GM21717 (cell line): Measurements from ENCODE around the gene RAPGEFL1.
"Not testable (repeated sequence)": the region's sequence is repeated elsewhere in the genome, so short reads cannot be mapped to it uniquely, and the experiment has no call there.

Source experiments
- ATAC-seq: cut with Tn5 transposase; IDR thresholded peaks from one replicate; pipeline ENCODE4 v1.9.1; 2021; ENCODE audit warnings: mild to moderate bottlenecking, moderate library complexity; ENCODE audit not compliant: unreplicated experiment

Gene RAPGEFL1

GRCh38 chr17:40206193-40206592, 28.9 kb downstream of the RAPGEFL1 start:
- ATAC-seq, result not testable (repeated sequence)

GRCh38 chr17:40209404-40210093, 32.3 kb downstream of the RAPGEFL1 start:
- no peak for ATAC-seq

GRCh38 chr17:40213914-40214313, 36.6 kb downstream of the RAPGEFL1 start:
- ATAC-seq, result not testable (repeated sequence)

- no peak for ATAC-seq
Observed at GRCh38 chr17:40218006-40218739, 40.9 kb downstream of the RAPGEFL1 start.

- ATAC-seq, result peak; percentile 77
Observed at GRCh38 chr17:40218740-40219593, 41.7 kb downstream of the RAPGEFL1 start, which contains the start of gene WIPF2. WIPF2 (plus strand) TSS chr17:40219304; CDS start chr17:40256460, 37,156 bp downstream.

- ATAC-seq, result no peak
Observed at GRCh38 chr17:40219594-40220338, 42.5 kb downstream of the RAPGEFL1 start.

GRCh38 chr17:40224718-40225550, 47.7 kb downstream of the RAPGEFL1 start:
- ATAC-seq, result no peak

- not testable (repeated sequence) for ATAC-seq
Observed at GRCh38 chr17:40229146-40229545, 51.9 kb downstream of the RAPGEFL1 start.

GRCh38 chr17:40230670-40231069, 53.4 kb downstream of the RAPGEFL1 start:
- ATAC-seq, result no peak

- ATAC-seq, result not testable (repeated sequence)
Observed at GRCh38 chr17:40231928-40232327, 54.7 kb downstream of the RAPGEFL1 start.

GRCh38 chr17:40241252-40241834, 64.1 kb downstream of the RAPGEFL1 start:
- ATAC-seq, result no peak

- ATAC-seq, result no peak
Observed at GRCh38 chr17:40242774-40243173, 65.5 kb downstream of the RAPGEFL1 start.

GRCh38 chr17:40243761-40244160, 66.5 kb downstream of the RAPGEFL1 start:
- ATAC-seq, result no peak

GRCh38 chr17:40244255-40244654, 67.0 kb downstream of the RAPGEFL1 start:
- no peak for ATAC-seq
